Subcutaneous abdominal adipose tissue (tissue), 5 donors: Measurements from ENCODE around the gene CAPZB.
A peak's percentile ranks its signal among the peaks of the same experiment; 100 is the strongest.
"Not testable (repeated sequence)": the region's sequence is repeated elsewhere in the genome, so short reads cannot be mapped to it uniquely, and the experiment has no call there.

Experiments
- H3K27ac ChIP-seq: one replicate; pipeline ENCODE4 v1.7.0; 2013; ENCODE audit warnings: low read depth, mild to moderate bottlenecking, inconsistent platforms, low read length, moderate library complexity
- H3K27me3 ChIP-seq, 5 donors: one replicate each; pipeline ENCODE4 v1.7.0; 2013; ENCODE audit warnings: low read length in 5 of 5, inconsistent platforms in 1 of 5; ENCODE audit not compliant: control insufficient read depth in 5 of 5, insufficient read depth in 4 of 5
- H3K36me3 ChIP-seq, 5 donors: one replicate each; pipeline ENCODE4 v1.7.0; 2013; ENCODE audit warnings: low read length in 5 of 5; ENCODE audit not compliant: control insufficient read depth in 5 of 5, insufficient read depth in 5 of 5
- H3K4me1 ChIP-seq, 5 donors: one replicate each; pipeline ENCODE4 v1.7.0; 2013; ENCODE audit warnings: low read length in 5 of 5, mild to moderate bottlenecking in 3 of 5, moderate library complexity in 1 of 5; ENCODE audit not compliant: control insufficient read depth in 5 of 5, insufficient read depth in 5 of 5
- H3K4me3 ChIP-seq, 5 donors: one replicate each; pipeline ENCODE4 v1.7.0; 2013; ENCODE audit warnings: low read length in 5 of 5, low read depth in 1 of 5
- H3K9ac ChIP-seq, 5 donors: one replicate each; pipeline ENCODE4 v1.7.0; 2013; ENCODE audit warnings: low read length in 5 of 5, mild to moderate bottlenecking in 4 of 5, moderate library complexity in 3 of 5
- H3K9me3 ChIP-seq, 5 donors: one replicate each; pipeline ENCODE4 v1.7.0; 2013; ENCODE audit warnings: low read length in 5 of 5; ENCODE audit not compliant: control insufficient read depth in 5 of 5
- donor health status: healthy.
- donor health status: healthy.
- donor health status: healthy.
- donor health status: healthy.
- donor health status: healthy.

The CAPZB gene

DNA sequence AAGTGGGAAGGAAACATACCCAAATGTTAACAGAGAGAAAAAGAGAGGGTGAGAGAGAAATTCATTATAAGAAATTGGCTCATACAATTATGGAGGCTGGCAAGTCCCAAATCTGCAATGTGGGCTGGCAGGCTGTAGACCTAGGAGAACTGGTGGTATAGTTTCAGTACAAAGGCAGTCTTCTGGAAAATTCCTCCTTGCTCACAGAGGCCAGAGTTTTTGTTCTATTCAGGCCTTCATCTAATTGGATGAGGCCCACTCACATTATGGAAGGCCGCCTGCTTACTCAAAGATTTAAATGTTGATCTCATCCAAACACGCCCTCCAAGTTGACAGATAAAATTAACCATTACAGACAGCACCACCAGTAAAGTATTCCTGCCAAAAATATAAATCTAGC is 36.1 kb upstream of the CAPZB start:
- H3K4me1 ChIP-seq = peaks cover 0 to 4% (median 0%) of the 10 kb centered on the region in 5 donors
- H3K36me3 ChIP-seq = no peaks in the 10 kb centered on the region
- H3K4me3 ChIP-seq = no peak overlapping the region
- no peaks in the 10 kb centered on the region for H3K27me3 ChIP-seq
- H3K9ac ChIP-seq = no peak overlapping the region
- H3K27ac ChIP-seq = no peak overlapping the region
- H3K9me3 ChIP-seq = no peaks in the 10 kb centered on the region

DNA sequence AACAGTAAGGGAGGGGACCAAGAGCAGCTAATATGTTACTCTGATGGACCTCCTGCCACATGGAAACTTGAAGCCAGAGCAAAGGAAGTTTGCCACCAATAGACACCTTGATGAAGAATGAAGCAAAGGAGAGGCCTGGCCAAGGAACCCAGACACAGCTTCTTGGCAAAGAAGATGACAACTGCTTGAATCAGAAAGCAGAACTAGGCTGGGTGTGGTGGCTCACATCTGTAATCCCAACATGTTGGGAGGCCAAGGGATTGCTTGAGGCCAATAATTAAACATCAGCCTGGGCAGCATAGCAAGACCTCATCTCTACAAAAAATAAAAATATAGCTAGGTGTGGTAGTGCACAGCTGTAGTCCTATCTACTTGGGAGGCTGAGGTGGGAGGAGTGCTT is 31.7 kb upstream of the CAPZB start:
- no peaks in the 10 kb centered on the region for H3K9me3 ChIP-seq
- H3K36me3 ChIP-seq = no peaks in the 10 kb centered on the region
- H3K4me3 ChIP-seq = no peak overlapping the region
- no peak overlapping the region for H3K9ac ChIP-seq
- H3K27ac ChIP-seq = no peak overlapping the region
- peaks cover 0 to 13% (median 6%) of the 10 kb centered on the region in 5 donors for H3K4me1 ChIP-seq
- H3K27me3 ChIP-seq = no peaks in the 10 kb centered on the region

DNA sequence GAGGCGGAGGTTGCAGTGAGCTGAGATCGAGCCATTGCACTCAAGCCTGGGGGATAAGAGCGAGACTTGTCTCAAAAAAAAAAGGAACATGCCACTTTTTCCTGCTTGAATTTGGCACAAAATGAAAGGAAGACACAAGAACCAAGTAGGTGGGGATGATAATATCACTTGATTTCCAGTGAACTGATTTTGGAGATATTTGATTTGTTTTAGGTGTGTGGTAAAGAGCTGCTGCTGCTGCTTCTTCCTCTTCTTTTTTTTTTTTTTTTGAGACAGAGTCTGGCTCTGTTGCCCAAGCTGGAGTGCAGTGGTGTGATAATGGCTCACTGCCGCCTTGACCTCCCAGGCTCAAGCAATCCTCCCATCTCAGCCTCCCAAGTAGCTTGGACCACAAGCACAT is 29.9 kb upstream of the CAPZB start:
- Histone ChIP-seq H3K36me3 (no peaks in the 10 kb centered on the region), H3K27me3 (no peaks in the 10 kb centered on the region), H3K4me1 (peaks cover 0 to 17% (median 8%) of the 10 kb centered on the region in 5 donors), H3K9me3 (no peaks in the 10 kb centered on the region), H3K9ac (no peak overlapping the region), H3K27ac (no peak overlapping the region), H3K4me3 (no peak overlapping the region)

DNA sequence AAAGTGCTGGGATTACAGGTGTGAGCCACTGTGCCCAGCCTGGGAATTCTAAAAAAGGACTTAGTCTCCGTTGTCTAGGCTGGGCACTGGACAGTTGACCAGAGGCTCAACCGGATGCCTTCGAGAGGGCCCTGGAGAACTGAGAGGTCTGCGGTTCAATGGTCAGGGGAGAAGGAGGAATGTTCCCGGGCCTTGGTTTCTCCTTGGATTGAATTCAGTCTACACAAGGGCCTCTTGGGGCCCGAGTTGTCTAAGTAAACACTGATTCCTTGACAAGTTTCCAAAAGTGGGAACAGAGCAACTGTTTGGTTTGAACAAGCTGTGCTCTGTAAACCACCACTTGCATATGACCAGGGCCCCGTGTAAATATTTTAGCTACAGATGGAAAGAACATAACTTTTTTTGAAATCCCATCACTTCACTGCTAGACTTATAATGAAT is 29.1 kb upstream of the CAPZB start:
- Histone ChIP-seq H3K9ac (no peak overlapping the region), H3K9me3 (no peaks in the 10 kb centered on the region), H3K4me3 (no peak overlapping the region), H3K27me3 (no peaks in the 10 kb centered on the region), H3K4me1 (peaks cover 0 to 17% (median 8%) of the 10 kb centered on the region in 5 donors), H3K27ac (no peak overlapping the region), H3K36me3 (no peaks in the 10 kb centered on the region)

DNA sequence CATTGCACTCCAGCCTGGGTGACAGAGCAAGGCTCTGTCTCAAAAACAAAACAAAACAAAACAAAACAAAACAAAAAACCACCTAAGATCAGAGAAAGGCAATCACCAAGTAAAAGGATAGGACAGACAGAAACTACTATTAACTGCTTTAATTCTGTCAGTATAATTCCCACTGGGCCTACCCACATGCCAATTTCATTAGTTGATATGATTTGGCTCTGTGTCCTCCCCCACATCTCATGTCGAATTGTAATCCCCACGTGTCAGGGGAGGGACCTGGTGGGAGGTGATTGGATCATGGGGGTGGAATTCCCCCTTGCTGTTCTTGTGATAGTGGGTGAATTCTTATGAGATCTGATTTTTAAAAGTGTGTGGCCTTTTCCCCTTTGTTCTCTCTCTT is 27.2 kb upstream of the CAPZB start:
- H3K27ac ChIP-seq = no peak overlapping the region
- no peak overlapping the region for H3K9ac ChIP-seq
- no peaks in the 10 kb centered on the region for H3K9me3 ChIP-seq
- H3K4me3 ChIP-seq = no peak overlapping the region
- H3K27me3 ChIP-seq = no peaks in the 10 kb centered on the region
- H3K4me1 ChIP-seq = peaks cover 0 to 18% (median 13%) of the 10 kb centered on the region in 5 donors
- no peaks in the 10 kb centered on the region for H3K36me3 ChIP-seq

DNA sequence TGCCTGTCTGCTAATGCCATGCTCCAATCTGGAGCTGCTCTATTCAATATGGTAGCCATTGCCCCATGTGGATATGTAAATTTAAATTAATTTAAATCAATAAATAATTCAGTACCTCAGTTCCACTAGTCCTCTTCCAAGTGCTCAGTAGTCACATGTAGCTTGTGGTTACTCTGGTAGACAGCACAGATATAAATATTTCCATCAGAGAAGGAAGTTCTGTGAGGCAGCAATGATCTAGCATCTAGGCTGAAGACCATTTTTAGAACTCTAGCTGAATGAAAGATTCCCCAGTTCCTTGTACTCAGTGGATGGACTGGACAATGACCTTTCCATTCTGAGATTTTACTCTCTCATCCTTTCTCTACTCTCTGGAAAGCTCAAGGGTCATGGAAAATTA is 25.8 kb upstream of the CAPZB start:
- H3K27me3 ChIP-seq = no peaks in the 10 kb centered on the region
- H3K27ac ChIP-seq = no peak overlapping the region
- H3K9ac ChIP-seq = no peak overlapping the region
- peaks cover 0 to 31% (median 26%) of the 10 kb centered on the region in 5 donors for H3K4me1 ChIP-seq
- H3K4me3 ChIP-seq = no peak overlapping the region
- no peaks in the 10 kb centered on the region for H3K36me3 ChIP-seq
- H3K9me3 ChIP-seq = no peaks in the 10 kb centered on the region

DNA sequence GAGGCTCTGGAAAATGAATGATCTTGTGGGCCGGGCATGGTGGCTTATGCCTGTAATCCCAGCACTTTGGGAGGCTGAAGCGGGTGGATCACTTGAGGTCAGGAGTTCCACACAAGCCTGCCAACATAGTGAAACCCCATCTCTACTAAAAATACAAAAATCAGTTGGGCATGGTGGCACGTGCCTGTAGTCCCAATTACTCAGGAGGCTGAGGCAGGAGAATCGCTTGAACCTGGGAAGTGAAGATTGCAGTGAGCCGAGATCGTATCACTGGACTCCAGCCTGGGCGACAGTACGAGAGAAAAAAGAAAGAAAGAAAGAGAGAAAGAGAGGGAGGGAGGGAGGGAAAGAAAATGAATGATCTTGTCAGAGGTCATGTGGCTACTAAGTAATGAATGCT is 24.3 kb upstream of the CAPZB start:
- H3K9me3 ChIP-seq, H3K9ac ChIP-seq, H3K36me3 ChIP-seq, H3K4me3 ChIP-seq, H3K27me3 ChIP-seq, H3K27ac ChIP-seq: not testable (repeated sequence)
- H3K4me1 ChIP-seq = peaks cover 3 to 45% (median 41%) of the 10 kb centered on the region in 5 donors

DNA sequence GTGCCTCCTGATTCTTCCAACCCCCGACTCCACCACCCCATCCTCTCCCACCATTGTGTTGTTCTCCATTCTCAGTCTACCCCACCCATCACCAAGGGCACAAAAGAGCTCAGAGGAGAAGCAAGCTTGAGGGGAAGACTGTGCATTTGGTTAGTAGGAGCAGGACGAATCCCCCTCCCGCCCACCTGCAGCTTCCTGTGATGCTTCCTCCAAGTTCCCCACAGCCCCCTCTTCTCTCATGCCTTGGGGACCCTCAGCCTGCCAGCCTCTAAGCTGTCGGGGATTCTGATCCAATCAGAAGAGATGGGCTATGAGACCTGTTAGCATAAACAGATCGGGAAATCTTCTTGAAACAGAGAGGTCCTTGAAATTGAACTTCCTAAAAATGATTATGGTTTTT is 22.2 kb upstream of the CAPZB start:
- Histone ChIP-seq H3K4me1 (peaks cover 5 to 46% (median 37%) of the 10 kb centered on the region in 5 donors), H3K9ac (no peak overlapping the region), H3K27ac (no peak overlapping the region), H3K27me3 (no peaks in the 10 kb centered on the region), H3K4me3 (no peak overlapping the region), H3K36me3 (no peaks in the 10 kb centered on the region), H3K9me3 (no peaks in the 10 kb centered on the region)

DNA sequence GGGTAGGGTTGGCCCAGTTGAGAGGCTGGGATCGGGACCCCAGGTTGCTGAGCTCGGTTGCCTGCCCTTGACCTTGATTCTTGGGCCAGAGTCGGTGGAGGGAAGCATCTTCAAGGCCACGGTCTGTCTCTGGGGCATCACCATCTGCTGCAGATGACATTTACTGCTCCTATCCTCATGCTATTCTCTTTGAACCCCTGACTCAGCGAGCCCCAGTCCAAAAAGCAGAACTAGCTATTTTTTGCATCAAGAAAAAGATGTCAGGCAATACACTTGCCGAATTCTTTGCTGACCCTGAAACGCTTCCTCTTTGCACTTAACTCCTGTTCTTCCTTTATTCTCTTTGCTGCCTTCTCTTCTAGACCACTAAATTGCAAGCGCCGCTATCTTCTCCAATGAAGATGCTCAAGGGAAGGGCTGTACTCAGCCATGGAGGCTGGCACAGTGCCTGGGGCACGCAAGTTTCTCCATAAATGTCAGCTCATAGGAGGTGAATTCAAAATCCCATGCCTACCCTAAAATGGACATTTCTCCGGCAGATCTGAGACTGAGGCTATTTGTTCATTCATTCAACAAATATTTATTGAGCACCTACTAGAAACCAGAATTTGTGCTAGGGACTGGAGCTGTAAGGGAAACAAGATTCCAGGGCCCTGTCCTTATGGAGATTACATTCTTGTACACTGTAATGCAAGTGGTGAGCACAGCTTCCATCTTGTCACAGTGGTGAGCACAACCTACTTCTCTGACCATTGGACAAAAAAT is 20.5 kb upstream of the CAPZB start:
- H3K4me3 ChIP-seq = peak overlapping the region in 2 of 5 donors; percentile 13 to 21
- no peaks in the 10 kb centered on the region for H3K36me3 ChIP-seq
- peaks cover 5 to 43% (median 36%) of the 10 kb centered on the region in 5 donors for H3K4me1 ChIP-seq
- peak overlapping the region; percentile 35 for H3K27ac ChIP-seq
- no peaks in the 10 kb centered on the region for H3K9me3 ChIP-seq
- no peak overlapping the region for H3K9ac ChIP-seq
- no peaks in the 10 kb centered on the region for H3K27me3 ChIP-seq

DNA sequence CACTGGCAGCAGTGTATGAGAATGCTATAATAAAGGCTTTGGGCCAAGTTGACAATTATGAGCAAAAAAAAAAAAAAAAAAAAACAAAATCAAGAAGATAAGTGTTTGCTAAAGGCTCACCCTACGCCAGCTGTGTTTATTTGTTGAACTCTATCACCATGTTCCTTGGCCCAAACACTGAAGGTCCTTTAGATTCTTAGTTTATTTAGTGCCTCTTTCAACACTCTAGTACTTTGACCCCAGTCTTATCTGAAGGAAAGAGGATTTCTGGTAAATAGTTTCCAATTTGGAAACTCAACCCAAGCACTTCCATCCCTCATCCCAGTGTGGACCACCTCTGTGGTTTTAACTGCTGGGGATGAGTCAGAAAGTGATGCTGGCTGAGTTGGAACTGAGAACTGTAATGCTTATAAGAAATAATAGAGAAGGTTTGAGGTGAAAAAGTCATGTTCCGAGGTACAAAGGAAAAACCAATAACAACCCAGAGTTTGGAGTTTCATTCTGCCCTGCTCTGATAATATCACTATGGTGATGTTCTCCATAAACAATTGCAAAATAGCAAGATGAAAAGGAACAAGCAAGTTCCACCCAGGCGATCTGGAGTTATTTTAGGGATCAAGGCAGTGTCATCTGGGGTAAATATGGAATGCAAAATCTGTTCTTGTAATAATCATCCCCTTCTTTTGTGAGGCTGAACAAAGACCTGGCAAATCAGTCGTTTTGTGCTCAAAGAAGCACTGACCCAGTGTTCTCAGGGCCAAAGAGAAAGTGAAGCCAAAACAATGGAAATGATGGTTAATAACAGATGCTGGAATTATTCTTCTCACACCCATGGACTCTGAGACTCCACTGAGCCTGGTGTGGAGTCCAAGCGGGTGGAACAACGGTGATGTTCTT is 19.7 kb upstream of the CAPZB start:
- Histone ChIP-seq H3K4me3 (peak overlapping the region in 2 of 5 donors; percentile 13 to 21), H3K27ac (peak overlapping the region; percentile 35), H3K9ac (no peak overlapping the region), H3K27me3 (no peaks in the 10 kb centered on the region), H3K4me1 (peaks cover 5 to 43% (median 36%) of the 10 kb centered on the region in 5 donors), H3K36me3 (no peaks in the 10 kb centered on the region), H3K9me3 (no peaks in the 10 kb centered on the region)
